GM12878 (cell line): ENCODE results near the gene FAM187B. TPM values are rescaled to one million over a fixed set of nuclear protein-coding genes. Genes with fewer than 3 reads are reported as not detected.

Source experiments
- ATAC-seq: fragments of 200-7000 bp; cut with Tn5 transposase; 3 replicates; pipeline ENCODE4 v1.9.1; 2020; ENCODE audit warnings: mild to moderate bottlenecking, moderate library complexity
- BruUV-seq: library from RNA; stranded (reverse); fragments of 400-500 nt; replicated peaks from 2 replicates; lab custom pipeline; 2021; lab: Mats Ljungman, UMichigan
- CTCF ChIA-PET: fragments of 300-600 bp; sonication (Branson Sonifier 250); formaldehyde crosslinking; extraction: SDS; loops from one replicate; lab custom pipeline; 2021; ENCODE audit warnings: inconsistent platforms; lab: Yijun Ruan, JAX
- POLR2A ChIA-PET: fragments of 350-600 bp; formaldehyde crosslinking; extraction: SDS; loops from one replicate; lab custom pipeline; 2021; ENCODE audit warnings: inconsistent platforms; lab: Charles Lee
- RAD21 ChIA-PET: fragments of 300-600 bp; sonication (Branson Sonifier 250); formaldehyde crosslinking; loops from one replicate; lab custom pipeline; 2023; ENCODE audit warnings: antibody characterized with exemption; ENCODE audit not compliant: unreplicated experiment; lab: Charles Lee
- SMC1A ChIA-PET: fragments of 300-600 bp; sonication (Branson Sonifier 250); formaldehyde crosslinking; loops from one replicate; lab custom pipeline; 2023; ENCODE audit not compliant: unreplicated experiment, uncharacterized antibody; lab: Charles Lee
- DNase-seq: peaks from one replicate; pipeline ENCODE4 v3.0.0-alpha.2; 2011; ENCODE audit warnings: low read depth, low spot score
- FAIRE-seq: peaks from 3 replicates; lab custom pipeline; 2011; peaks lifted over from hg19 to GRCh38; lab: Jason Lieb, UNC
- H2AFZ ChIP-seq: 2 replicates; pipeline ENCODE4 v1.6.0; 2011; ENCODE audit warnings: low read depth, low read length, control low read depth; ENCODE audit not compliant: control insufficient read depth
- H3K27ac ChIP-seq: 2 replicates; pipeline ENCODE4 v1.5.1; 2011; ENCODE audit warnings: control low read depth; ENCODE audit not compliant: control insufficient read depth, insufficient read depth
- H3K27me3 ChIP-seq, 2 experiments: replicated peaks in 1 of 2; 2 replicates each; pipeline versions ENCODE4 v1.6.0 to v1.6.1; 2011; ENCODE audit warnings: low read length in 1 of 2; ENCODE audit not compliant: control insufficient read depth in 2 of 2, insufficient read depth in 2 of 2
- H3K36me3 ChIP-seq, 2 experiments: 2 replicates each; pipeline ENCODE4 v1.5.1; 2011; ENCODE audit warnings: low read length in 1 of 2; ENCODE audit not compliant: control insufficient read depth in 2 of 2, insufficient read depth in 2 of 2
- H3K4me1 ChIP-seq: 2 replicates; pipeline ENCODE4 v1.6.1; 2011; ENCODE audit warnings: mild to moderate bottlenecking, low read length, moderate library complexity, mixed read lengths; ENCODE audit not compliant: control insufficient read depth, insufficient read depth
- H3K4me2 ChIP-seq: 2 replicates; pipeline ENCODE4 v1.6.0; 2011; ENCODE audit warnings: control low read depth; ENCODE audit not compliant: control insufficient read depth, insufficient read depth
- H3K4me3 ChIP-seq: fragments of 200-600 bp; sonication (generic); 2 replicates; pipeline ENCODE4 v1.5.1; 2016
- H3K79me2 ChIP-seq: 2 replicates; pipeline ENCODE4 v1.6.0; 2011; ENCODE audit warnings: low read length; ENCODE audit not compliant: control insufficient read depth, insufficient read depth
- H3K9ac ChIP-seq: 2 replicates; pipeline ENCODE4 v1.8.0; 2011; ENCODE audit warnings: low read length, control low read depth, mixed read lengths; ENCODE audit not compliant: control insufficient read depth, insufficient read depth
- H3K9me3 ChIP-seq: replicated peaks from 3 replicates; pipeline ENCODE4 v1.5.1; 2011; ENCODE audit warnings: mild to moderate bottlenecking, low read length; ENCODE audit not compliant: control insufficient read depth, insufficient read depth
- H4K20me1 ChIP-seq: 2 replicates; pipeline ENCODE4 v1.6.0; 2011; ENCODE audit not compliant: control insufficient read depth, insufficient read depth
- ATF7 ChIP-seq: fragments of 450-650 bp; IDR thresholded peaks from 2 replicates; pipeline ENCODE4 v1.6.1; 2016; ENCODE audit warnings: low read depth, mild to moderate bottlenecking
- EGR1 ChIP-seq, 2 experiments: IDR thresholded peaks; 1 replicate in 1 of 2; 2 replicates in 1 of 2; pipeline ENCODE4 v1.6.1; 2011 to 2012; ENCODE audit warnings: low read depth in 2 of 2, low read length in 2 of 2, borderline replicate concordance in 1 of 2, mild to moderate bottlenecking in 1 of 2, moderate library complexity in 1 of 2
- ETV6 ChIP-seq, 2 experiments: fragments of 450-650 bp in 1 of 2; IDR thresholded peaks in 1 of 2; conservative IDR thresholded peaks in 1 of 2; 2 replicates each; pipeline ENCODE4 v1.6.1; 2014; ENCODE audit warnings: antibody characterized with exemption in 1 of 2, borderline replicate concordance in 1 of 2, low read depth in 1 of 2, mild to moderate bottlenecking in 1 of 2, moderate library complexity in 1 of 2
- HSF1 ChIP-seq: fragments of 150-350 bp; IDR thresholded peaks from 2 replicates; pipeline ENCODE4 v1.6.1; 2014; ENCODE audit warnings: mild to moderate bottlenecking, low read depth, low read length
- KLF5 ChIP-seq: fragments of 450-650 bp; IDR thresholded peaks from 2 replicates; pipeline ENCODE4 v1.6.1; 2014; ENCODE audit warnings: mild to moderate bottlenecking; ENCODE audit not compliant: partially characterized antibody
- NFXL1 ChIP-seq: fragments of 450-650 bp; IDR thresholded peaks from 2 replicates; pipeline ENCODE4 v1.6.1; 2017; ENCODE audit warnings: antibody characterized with exemption, mild to moderate bottlenecking, borderline replicate concordance
- NFYA ChIP-seq: IDR thresholded peaks from 2 replicates; pipeline ENCODE4 v1.6.1; 2011; ENCODE audit warnings: low read depth, mild to moderate bottlenecking, low read length, improper control_type of control experiment, borderline replicate concordance
- RBBP5 ChIP-seq: fragments of 200-600 bp; sonication (generic); conservative IDR thresholded peaks from 2 replicates; pipeline ENCODE4 v1.6.1; 2016
- SREBF2 ChIP-seq: IDR thresholded peaks from 2 replicates; pipeline ENCODE4 v1.6.1; 2012; ENCODE audit warnings: mild to moderate bottlenecking, low read length
- SRF ChIP-seq, 2 experiments: IDR thresholded peaks; 2 replicates each; pipeline ENCODE4 v1.6.1; 2011; ENCODE audit warnings: low read depth in 2 of 2, low read length in 2 of 2, mild to moderate bottlenecking in 1 of 2, moderate library complexity in 1 of 2
- WGBS: methylation state at CpG from one replicate; pipeline ENCODE4 v1.1.6; 2016; ENCODE audit warnings: low lambda C conversion rate; ENCODE audit not compliant: insufficient replicate concordance, insufficient coverage; ENCODE audit errors: missing lambda C conversion rate; 5-methylcytosine and 5-hydroxymethylcytosine counted together
- in situ Hi-C: fragments of 300-500 bp; cut with MboI; formaldehyde crosslinking; loops from 9 replicates; pipeline ENCODE4 v1.14.3; 2018; ENCODE audit warnings: mixed read lengths
- intact Hi-C: fragments of 100-400 bp; cut with micrococcal nuclease; formaldehyde crosslinking; loops from one replicate; pipeline ENCODE4 v1.14.2; 2022; ENCODE audit not compliant: unreplicated experiment
- polyA plus RNA-seq, 11 experiments: library from polyadenylated mRNA; depleted of rRNA in 4 of 11; unstranded in 6 of 11; stranded (reverse) in 5 of 11; fragments of >200 nt; fragmentation: Nextera tagmentation in 4 of 11; fragmentation: Illumina TruSeq in 1 of 11; extraction: Ambion mirVana in 4 of 11; extraction: Trizol in 1 of 11; gene quantifications; 1 replicate in 1 of 11; 2 replicates in 10 of 11; pipeline versions ENCODE4 v1.2.1 to v1.2.3, GENCODE V29; 2011 to 2016; ENCODE audit warnings: inconsistent platforms in 2 of 11, missing spikeins in 2 of 11, low read depth in 1 of 11
- total RNA-seq, 4 experiments: library from RNA; depleted of rRNA in 3 of 4; stranded (reverse); fragments of >200 nt in 3 of 4; fragmentation: Illumina TruSeq in 1 of 4; extraction: Trizol in 1 of 4; gene quantifications; 2 replicates each; pipeline versions ENCODE4 v1.2.1 to v1.2.3, GENCODE V29; 2013 to 2021

FAM187B gene
- total and polyA plus RNA-seq, 10 of the 15 experiments (the other 5 are each of a cell fraction or from before 2014, with no cell fraction given), result 0.05 TPM; not detected in 9

DNA sequence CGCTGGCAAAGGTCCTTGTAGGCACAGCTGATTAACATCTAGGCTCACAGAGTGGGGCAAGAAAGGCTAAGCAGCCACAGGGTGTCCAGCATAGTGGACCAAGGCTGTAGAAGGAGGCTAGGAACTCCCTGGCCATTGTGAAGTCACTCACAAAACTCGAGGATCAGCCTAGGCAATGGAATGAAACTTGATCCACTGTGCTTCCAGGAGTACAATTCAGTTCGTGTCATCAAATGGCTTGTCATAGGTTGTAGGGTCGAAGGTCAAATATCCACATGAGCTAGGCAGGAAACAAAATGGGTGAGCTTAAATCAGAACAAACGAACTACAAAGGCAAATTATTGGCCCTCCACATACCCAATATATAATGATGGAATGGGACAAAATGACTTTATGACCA is 4.4 kb upstream of the FAM187B start:
- WGBS, result 7% methylated on average over 5 of the region's 5 CpGs
- POLR2A ChIA-PET, result no interaction called here
- H3K79me2 ChIP-seq, result no peaks in the 10 kb centered on the region
- RAD21 ChIA-PET, result interaction anchor here (1.0 kb wide), 1 partner anchor 91 kb away, joined by 4 read pairs; no protein-coding TSS in a partner anchor
- BruUV-seq, result no TSS peak
- TF ChIP-seq ATF7, result no peak
- TF ChIP-seq KLF5, result no peak
- TF ChIP-seq NFXL1, result no peak
- no peak for TF ChIP-seq SRF (IDR thresholded peaks at IDR 0.05; ENCODE audit: low read depth in 2 of 2, low read length in 2 of 2)
- TF ChIP-seq ETV6 (conservative IDR thresholded peaks at IDR 0.05 in 1 of 2, IDR thresholded peaks at IDR 0.05 in 1 of 2; ENCODE audit: borderline replicate concordance in 1 of 2, low read depth in 1 of 2), result no peak
- no peak for TF ChIP-seq NFYA
- TF ChIP-seq EGR1 (IDR thresholded peaks at IDR 0.05; ENCODE audit: borderline replicate concordance in 1 of 2, low read depth in 2 of 2, low read length in 2 of 2), result no peak
- TF ChIP-seq RBBP5, result no peak
- TF ChIP-seq SREBF2, result no peak
- no peak for TF ChIP-seq HSF1
- no peak for DNase-seq
- H3K27ac ChIP-seq, result no peak overlapping the region
- H3K27me3 ChIP-seq, result no peaks in the 10 kb centered on the region
- CTCF ChIA-PET, result interaction anchor here (1.5 kb wide), 1 partner anchor 97 kb away, joined by 5 read pairs; no protein-coding TSS in a partner anchor
- FAIRE-seq, result peak; percentile 27
- H3K36me3 ChIP-seq, result no peaks in the 10 kb centered on the region
- no peaks in the 10 kb centered on the region; the same call in 2 of the 3 replicates for H3K9me3 ChIP-seq
- no peak for ATAC-seq
- no peaks in the 10 kb centered on the region for H4K20me1 ChIP-seq
- SMC1A ChIA-PET, result no interaction called here
- in situ Hi-C loops, result no loop called here
- no peaks in the 10 kb centered on the region for H3K4me1 ChIP-seq
- no peak overlapping the region for H3K9ac ChIP-seq
- H2AFZ ChIP-seq, result no peak overlapping the region
- intact Hi-C loops, result no loop called here
- no peak overlapping the region for H3K4me3 ChIP-seq
- H3K4me2 ChIP-seq, result no peak overlapping the region
